BE2C (cell line): ENCODE data around the gene MYH16.
"Not testable (repeated sequence)": the region's sequence is repeated elsewhere in the genome, so short reads cannot be mapped to it uniquely, and the experiment has no call there.

Experiments
- DNase-seq: peaks from one replicate; pipeline ENCODE4 v3.0.0-alpha.2; 2020
- H3K27me3 ChIP-seq: fragments of 250-450 bp; sonication (Bioruptor Pico); 2 replicates; pipeline ENCODE4 v1.5.1; 2020; ENCODE audit warnings: mild to moderate bottlenecking
- H3K36me3 ChIP-seq: fragments of 250-450 bp; sonication (Bioruptor Pico); 2 replicates; pipeline ENCODE4 v1.5.1; 2020; ENCODE audit warnings: mild to moderate bottlenecking
- H3K4me1 ChIP-seq: fragments of 250-450 bp; sonication (Bioruptor Pico); 2 replicates; pipeline ENCODE4 v1.5.1; 2020
- H3K4me3 ChIP-seq: 2 replicates; pipeline ENCODE4 v1.5.1; 2011; ENCODE audit warnings: low read depth, low read length
- H3K9me3 ChIP-seq: fragments of 250-450 bp; sonication (Bioruptor Pico); 2 replicates; pipeline ENCODE4 v1.5.1; 2020
- TF ChIP-seq, protein P1 (sequence below): IDR thresholded peaks from 2 replicates; pipeline ENCODE4 v1.5.1; 2012; ENCODE audit warnings: mild to moderate bottlenecking, low read depth, low read length

MYH16 gene

DNA sequence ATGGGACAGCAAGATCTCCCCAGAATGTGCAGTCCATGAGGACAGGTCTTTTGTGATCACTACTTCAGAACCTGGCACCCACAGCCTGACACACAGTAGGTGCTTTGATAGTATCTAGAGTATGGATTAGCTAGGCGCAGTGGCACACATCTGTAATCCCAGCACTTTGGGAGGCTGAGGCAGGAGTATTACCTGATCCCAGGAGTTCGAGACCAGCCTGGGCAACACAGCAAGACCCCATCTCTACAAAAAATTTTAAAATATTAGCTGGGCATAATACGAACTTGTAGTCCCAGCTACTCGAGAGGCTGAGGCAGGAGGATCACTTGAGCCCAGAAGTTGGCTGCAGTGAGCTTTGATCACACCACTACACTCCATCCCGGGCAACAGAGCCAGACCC lies 79.6 kb downstream of the MYH16 start:
- DNase-seq: no peak
- Histone ChIP-seq H3K9me3 (no peaks in the 10 kb centered on the region), H3K36me3 (peaks cover 79% of the 10 kb centered on the region), H3K27me3 (no peaks in the 10 kb centered on the region), H3K4me1 (no peaks in the 10 kb centered on the region), H3K4me3 (no peak overlapping the region)
- TF ChIP-seq, protein P1, sequence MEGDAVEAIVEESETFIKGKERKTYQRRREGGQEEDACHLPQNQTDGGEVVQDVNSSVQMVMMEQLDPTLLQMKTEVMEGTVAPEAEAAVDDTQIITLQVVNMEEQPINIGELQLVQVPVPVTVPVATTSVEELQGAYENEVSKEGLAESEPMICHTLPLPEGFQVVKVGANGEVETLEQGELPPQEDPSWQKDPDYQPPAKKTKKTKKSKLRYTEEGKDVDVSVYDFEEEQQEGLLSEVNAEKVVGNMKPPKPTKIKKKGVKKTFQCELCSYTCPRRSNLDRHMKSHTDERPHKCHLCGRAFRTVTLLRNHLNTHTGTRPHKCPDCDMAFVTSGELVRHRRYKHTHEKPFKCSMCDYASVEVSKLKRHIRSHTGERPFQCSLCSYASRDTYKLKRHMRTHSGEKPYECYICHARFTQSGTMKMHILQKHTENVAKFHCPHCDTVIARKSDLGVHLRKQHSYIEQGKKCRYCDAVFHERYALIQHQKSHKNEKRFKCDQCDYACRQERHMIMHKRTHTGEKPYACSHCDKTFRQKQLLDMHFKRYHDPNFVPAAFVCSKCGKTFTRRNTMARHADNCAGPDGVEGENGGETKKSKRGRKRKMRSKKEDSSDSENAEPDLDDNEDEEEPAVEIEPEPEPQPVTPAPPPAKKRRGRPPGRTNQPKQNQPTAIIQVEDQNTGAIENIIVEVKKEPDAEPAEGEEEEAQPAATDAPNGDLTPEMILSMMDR: no peak

DNA sequence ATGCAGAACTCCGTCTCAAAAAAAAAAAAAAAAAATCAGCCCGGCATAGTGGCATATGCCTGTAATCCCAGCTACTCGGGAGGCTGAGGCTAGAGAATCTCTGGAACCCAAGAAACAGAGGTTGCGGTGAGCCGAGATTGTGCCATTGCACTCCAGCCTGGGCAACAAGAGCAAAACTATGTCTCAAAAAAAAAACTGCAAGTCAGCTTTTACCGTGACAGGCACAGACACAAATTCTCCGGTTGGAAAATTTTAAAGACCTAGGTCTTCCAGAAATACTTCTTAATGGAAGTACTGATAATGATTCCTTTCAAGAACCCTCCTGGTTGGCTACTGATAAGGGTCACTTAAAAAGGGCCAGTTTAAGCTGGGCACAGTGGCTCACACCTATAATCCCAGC lies 82.5 kb downstream of the MYH16 start:
- Histone ChIP-seq H3K27me3 (no peaks in the 10 kb centered on the region), H3K36me3 (peaks cover 76% of the 10 kb centered on the region)
- no peak for DNase-seq

DNA sequence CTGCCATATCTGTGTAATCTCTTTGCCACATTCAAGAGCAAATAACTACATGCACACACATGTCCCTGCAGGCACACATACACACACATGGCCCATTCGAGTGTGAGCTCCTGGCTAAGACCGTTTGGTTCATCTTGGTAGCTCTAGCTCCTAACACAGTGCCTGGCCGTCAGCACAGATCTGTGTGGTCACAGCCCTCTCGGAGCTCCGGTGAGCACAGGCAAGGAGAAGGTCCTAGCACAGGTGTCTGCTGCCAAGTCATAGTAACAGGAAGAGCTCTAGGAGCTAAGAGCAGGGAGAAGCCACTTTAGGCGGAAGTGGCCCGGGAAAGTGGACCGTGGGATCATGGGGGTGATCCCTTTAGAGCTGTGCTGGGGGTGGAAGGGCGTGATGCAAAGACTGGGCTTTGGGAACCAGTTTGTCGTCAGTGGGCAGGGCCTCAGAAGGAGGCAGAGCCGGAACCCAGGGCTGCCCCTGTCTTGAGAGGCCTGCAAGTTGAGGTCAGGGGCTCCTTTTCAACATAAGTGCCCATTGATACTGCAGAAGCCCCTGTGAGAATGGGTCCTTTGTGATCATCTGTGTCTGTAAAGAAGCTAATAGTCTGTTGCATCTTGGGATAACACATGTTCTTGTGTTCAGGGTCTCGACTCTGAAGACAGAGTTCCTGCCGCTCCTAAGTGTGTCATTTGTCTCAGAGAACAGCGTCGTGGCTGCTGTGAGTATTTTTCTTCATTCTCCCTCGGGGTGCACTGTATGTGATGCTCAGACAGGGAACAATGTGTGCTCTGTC lies 85.3 kb downstream of the MYH16 start:
- Histone ChIP-seq H3K27me3 (no peaks in the 10 kb centered on the region), H3K4me1 (no peaks in the 10 kb centered on the region), H3K4me3 (no peak overlapping the region), H3K36me3 (peaks cover 80% of the 10 kb centered on the region), H3K9me3 (no peaks in the 10 kb centered on the region; the same call in 1 of the 2 replicates)
- no peak for DNase-seq
- TF ChIP-seq, protein P1: no peak

More for the DNA sequence above, 82.5 kb downstream of the MYH16 start:
- Histone ChIP-seq H3K9me3 (no peaks in the 10 kb centered on the region), H3K4me3 (no peak overlapping the region), H3K4me1 (no peaks in the 10 kb centered on the region)
- TF ChIP-seq, protein P1: no peak

DNA sequence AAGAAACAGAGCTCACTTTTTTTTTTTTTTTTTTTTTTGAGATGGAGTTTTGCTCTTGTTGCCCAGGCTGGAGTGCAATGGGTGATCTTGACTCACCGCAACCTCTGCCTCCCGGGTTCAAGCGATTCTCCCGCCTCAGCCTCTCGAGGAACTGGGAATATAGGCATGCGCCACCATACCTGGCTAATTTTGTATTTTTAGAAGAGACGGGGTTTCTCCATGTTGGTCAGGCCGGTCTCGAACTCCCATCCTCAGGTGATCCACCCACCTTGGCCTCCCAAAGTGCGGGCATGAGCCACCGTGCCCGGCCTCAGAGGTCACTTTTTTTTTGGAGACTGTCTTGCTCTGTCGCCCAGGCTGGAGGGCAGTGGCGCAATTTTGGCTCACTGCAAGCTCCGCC lies 85.9 kb downstream of the MYH16 start:
- H3K4me1 ChIP-seq, H3K9me3 ChIP-seq, H3K27me3 ChIP-seq, H3K4me3 ChIP-seq, DNase-seq: not testable (repeated sequence)
- peaks cover 82% of the 10 kb centered on the region for H3K36me3 ChIP-seq

DNA sequence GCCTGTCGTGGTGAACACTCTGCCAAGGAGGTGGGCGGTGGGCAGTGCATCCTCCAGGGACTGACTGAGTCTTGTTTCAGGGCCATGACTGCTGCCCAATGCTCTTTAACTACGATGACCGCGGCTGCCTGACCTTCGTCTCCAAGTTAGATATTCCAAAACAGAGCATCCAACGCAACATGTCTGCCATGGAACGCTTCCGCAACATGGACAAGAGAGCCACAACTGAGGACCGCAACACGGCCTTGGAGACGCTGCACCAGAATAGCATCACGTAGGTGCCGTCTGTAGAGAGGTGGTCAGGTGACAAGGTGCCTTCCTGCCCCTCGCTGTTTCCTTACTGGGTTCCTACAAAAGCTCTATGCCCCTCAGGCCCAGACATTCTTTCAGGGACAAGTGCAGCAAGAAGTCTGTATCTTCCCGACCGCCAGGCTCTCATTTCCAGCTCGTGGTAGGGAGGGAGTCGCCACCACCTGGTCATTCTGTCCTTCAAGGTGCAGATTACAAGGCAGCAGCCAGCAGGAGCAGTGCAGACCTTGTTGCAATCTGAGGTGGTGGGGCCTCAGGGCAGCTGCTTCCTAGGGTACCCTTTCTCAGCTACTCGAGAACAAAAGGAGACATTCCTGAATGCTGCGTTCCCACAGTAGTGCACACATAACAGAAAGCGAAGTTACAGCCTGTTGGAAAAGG lies 87.0 kb downstream of the MYH16 start:
- H3K27me3 ChIP-seq: no peaks in the 10 kb centered on the region
- no peak for DNase-seq
- TF ChIP-seq, protein P1: no peak
- no peaks in the 10 kb centered on the region; the same call in 1 of the 2 replicates for H3K9me3 ChIP-seq
- H3K4me3 ChIP-seq: no peak overlapping the region
- H3K4me1 ChIP-seq: no peaks in the 10 kb centered on the region
- peaks cover 82% of the 10 kb centered on the region for H3K36me3 ChIP-seq
